ENCODE measurements around the gene CTNNA2. TPM values are rescaled to one million over a fixed set of nuclear protein-coding genes. Genes with fewer than 3 reads are reported as not detected.

Gene CTNNA2
- total and polyA plus RNA-seq, 8 donors, result 0.28 to 5.7 (median 0.44) TPM; not detected in 4

DNA sequence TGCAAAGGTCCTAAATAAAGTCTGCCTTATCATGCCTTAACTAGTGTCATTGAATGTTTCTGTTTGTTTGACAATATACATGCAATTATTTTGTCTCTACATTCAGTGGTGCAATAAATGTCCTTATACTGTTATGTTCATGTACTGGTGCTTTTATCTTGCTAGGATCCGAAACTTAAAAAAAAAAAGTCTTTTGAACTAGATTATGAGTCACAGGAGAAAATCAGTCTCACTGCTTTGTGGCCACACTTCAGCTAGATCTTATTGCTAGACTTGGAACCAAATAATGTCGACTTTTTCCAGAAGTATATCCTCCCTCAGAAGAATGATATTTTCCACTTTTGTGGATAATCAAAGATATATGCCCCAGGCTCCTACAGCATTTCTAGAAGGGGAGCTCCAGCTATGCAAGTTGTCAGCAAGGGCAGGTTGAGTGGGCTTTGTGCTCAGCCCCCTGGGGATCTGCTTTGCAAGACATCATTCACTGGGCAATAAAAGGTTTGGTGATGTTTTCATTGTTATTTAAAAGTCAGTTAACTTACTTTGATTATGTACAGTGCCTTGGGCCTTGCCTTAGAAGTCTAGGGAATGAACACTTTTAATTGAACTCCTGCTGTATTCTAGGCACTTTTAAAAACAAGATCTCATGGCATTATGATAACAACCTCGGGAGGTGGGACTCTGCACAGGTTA lies 948.8 kb downstream of the CTNNA2 start:
- H3K27me3 ChIP-seq, result no peaks in the 10 kb centered on the region
- no peaks in the 10 kb centered on the region for H3K36me3 ChIP-seq
- intact Hi-C loops (cut with DNase I; ENCODE audit: low total_unique reads), result no loop called here
- DNase-seq, result no peak
- TF ChIP-seq, protein P1, sequence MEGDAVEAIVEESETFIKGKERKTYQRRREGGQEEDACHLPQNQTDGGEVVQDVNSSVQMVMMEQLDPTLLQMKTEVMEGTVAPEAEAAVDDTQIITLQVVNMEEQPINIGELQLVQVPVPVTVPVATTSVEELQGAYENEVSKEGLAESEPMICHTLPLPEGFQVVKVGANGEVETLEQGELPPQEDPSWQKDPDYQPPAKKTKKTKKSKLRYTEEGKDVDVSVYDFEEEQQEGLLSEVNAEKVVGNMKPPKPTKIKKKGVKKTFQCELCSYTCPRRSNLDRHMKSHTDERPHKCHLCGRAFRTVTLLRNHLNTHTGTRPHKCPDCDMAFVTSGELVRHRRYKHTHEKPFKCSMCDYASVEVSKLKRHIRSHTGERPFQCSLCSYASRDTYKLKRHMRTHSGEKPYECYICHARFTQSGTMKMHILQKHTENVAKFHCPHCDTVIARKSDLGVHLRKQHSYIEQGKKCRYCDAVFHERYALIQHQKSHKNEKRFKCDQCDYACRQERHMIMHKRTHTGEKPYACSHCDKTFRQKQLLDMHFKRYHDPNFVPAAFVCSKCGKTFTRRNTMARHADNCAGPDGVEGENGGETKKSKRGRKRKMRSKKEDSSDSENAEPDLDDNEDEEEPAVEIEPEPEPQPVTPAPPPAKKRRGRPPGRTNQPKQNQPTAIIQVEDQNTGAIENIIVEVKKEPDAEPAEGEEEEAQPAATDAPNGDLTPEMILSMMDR (IDR thresholded peaks at IDR 0.05), result no peak
- TF ChIP-seq POLR2AphosphoS5 (IDR thresholded peaks at IDR 0.05), result no peak
- no peak for TF ChIP-seq EP300 (IDR thresholded peaks at IDR 0.05)
- TF ChIP-seq POLR2A (IDR thresholded peaks at IDR 0.05), result no peak
- H3K27ac ChIP-seq, result no peak overlapping the region
- H3K9me3 ChIP-seq, result no peaks in the 10 kb centered on the region
- no peaks in the 10 kb centered on the region for H3K4me1 ChIP-seq
- no peak overlapping the region for H3K4me3 ChIP-seq
- WGBS, 5 donors, result 65 to 78% (median 69%) methylated on average over 3 of the region's 3 CpGs

DNA sequence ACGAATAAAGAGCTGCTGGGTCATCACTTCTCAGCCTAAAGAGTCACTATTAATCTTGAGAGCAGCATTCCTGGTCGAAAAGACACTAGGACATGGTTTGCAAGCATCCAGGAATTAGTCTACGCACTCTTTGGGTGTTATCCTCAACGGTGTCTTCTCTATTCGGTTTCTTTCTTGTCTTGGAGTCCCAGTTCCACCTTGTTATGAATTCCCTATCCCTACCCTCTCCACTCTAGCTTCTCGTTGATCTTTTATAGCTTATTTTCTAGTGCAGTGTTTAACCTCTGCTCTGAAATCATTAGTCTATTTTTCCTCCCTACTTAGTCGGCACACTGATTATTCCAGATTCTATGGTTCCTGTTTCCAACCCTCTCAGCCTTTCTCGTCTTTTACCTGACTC lies 949.8 kb downstream of the CTNNA2 start:
- no peaks in the 10 kb centered on the region for H3K27me3 ChIP-seq
- 66 to 76% (median 72%) methylated on average over 8 of the region's 8 CpGs for WGBS, 5 donors
- TF ChIP-seq POLR2A (IDR thresholded peaks at IDR 0.05), result no peak
- no peak for TF ChIP-seq EP300 (IDR thresholded peaks at IDR 0.05)
- TF ChIP-seq, protein P1 (IDR thresholded peaks at IDR 0.05), result no peak
- TF ChIP-seq POLR2AphosphoS5 (IDR thresholded peaks at IDR 0.05), result no peak

DNA sequence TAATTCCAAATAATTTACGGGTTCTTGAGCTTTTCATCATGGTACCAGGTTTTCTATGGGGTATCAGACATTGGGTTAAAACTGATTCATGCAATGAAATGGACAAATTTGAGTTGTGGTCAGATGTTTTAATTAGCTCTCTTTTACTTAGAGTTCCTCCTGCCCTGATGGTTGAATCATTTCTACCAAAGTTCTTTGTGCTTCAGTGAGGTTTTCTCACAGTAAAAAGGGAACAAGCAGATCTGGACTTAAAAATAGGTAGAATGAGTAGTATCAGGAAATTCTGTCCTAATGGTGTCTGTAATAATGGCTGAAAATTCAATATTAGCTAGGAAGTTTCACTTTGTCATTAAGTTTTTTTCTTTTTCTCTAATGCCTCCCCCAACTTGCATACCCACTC lies 951.4 kb downstream of the CTNNA2 start:
- TF ChIP-seq POLR2A (IDR thresholded peaks at IDR 0.05), result no peak
- TF ChIP-seq EP300 (IDR thresholded peaks at IDR 0.05), result no peak
- no peak for TF ChIP-seq POLR2AphosphoS5 (IDR thresholded peaks at IDR 0.05)
- TF ChIP-seq, protein P1 (IDR thresholded peaks at IDR 0.05), result no peak
- WGBS, 5 donors, result 0 to 92% (median 84%) methylated on average over 1 of the region's 1 CpG
- Histone ChIP-seq H3K4me1 (no peaks in the 10 kb centered on the region), H3K27me3 (no peaks in the 10 kb centered on the region), H3K36me3 (no peaks in the 10 kb centered on the region), H3K9me3 (no peaks in the 10 kb centered on the region), H3K4me3 (no peak overlapping the region), H3K27ac (no peak overlapping the region)
- no peak for DNase-seq
- intact Hi-C loops (cut with DNase I; ENCODE audit: low total_unique reads), result no loop called here

More for the DNA sequence above, 949.8 kb downstream of the CTNNA2 start:
- no peak overlapping the region for H3K27ac ChIP-seq
- H3K4me1 ChIP-seq, result no peaks in the 10 kb centered on the region
- H3K36me3 ChIP-seq, result no peaks in the 10 kb centered on the region
- no peaks in the 10 kb centered on the region for H3K9me3 ChIP-seq
- H3K4me3 ChIP-seq, result no peak overlapping the region
- intact Hi-C loops (cut with DNase I; ENCODE audit: low total_unique reads), result no loop called here
- no peak for DNase-seq

DNA sequence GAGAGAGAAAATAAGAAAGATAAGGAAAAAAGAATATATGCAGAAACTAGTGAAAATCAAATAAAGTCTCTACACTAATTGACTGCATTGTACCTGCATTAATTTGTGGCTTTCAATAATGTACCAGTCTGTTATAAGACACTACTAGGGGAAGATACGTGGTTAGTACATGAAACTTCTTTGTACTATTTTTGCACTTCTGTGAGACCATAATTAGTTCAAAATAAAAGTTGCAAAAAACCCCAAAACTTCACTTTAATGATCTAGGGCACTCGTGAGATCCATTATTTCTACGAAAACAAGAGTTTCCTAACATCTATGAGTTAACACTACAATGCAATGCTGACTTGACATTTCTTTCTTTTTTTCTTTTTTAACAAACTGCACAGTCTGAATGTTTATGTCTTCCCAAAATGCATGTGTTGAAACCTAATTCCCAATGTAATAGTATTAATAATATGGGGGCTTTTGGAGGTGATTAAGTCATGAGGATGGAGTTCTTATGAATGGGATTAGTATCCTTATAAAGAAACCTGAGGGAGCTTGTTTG lies 954.5 kb downstream of the CTNNA2 start:
- H3K27me3 ChIP-seq, result no peaks in the 10 kb centered on the region
- no peaks in the 10 kb centered on the region for H3K4me1 ChIP-seq
- no peak overlapping the region for H3K4me3 ChIP-seq
- DNase-seq, result no peak
- H3K9me3 ChIP-seq, result peaks cover 0 to 15% (median 0%) of the 10 kb centered on the region in 4 donors
- no peak overlapping the region for H3K27ac ChIP-seq
- intact Hi-C loops (cut with DNase I; ENCODE audit: low total_unique reads), result no loop called here
- TF ChIP-seq POLR2AphosphoS5 (IDR thresholded peaks at IDR 0.05), result no peak
- TF ChIP-seq POLR2A (IDR thresholded peaks at IDR 0.05), result no peak
- TF ChIP-seq, protein P1 (IDR thresholded peaks at IDR 0.05), result no peak
- no peak for TF ChIP-seq EP300 (IDR thresholded peaks at IDR 0.05)
- no peaks in the 10 kb centered on the region for H3K36me3 ChIP-seq
- WGBS, 5 donors, result 73 to 87% (median 82%) methylated on average over 3 of the region's 3 CpGs
